ENCODE measurements around the gene TNS4. TPM values are rescaled to one million over a fixed set of nuclear protein-coding genes. Genes with fewer than 3 reads are reported as not detected.

The TNS4 gene
- total and polyA plus RNA-seq, 2 of the 4 experiments (the other 2 are of a cell fraction): not detected

GRCh38 chr17:40483679-40484078 is 17.7 kb downstream of the TNS4 start:
- Histone ChIP-seq H3K4me1 (ENCODE audit: control insufficient read depth, insufficient read depth, low read length) (peaks cover 40% of the 10 kb centered on the region), H3K4ac (ENCODE audit: low read depth, low read length) (peak overlapping the region; percentile 95), H2AK9ac (replicated peaks; ENCODE audit: low read depth, low read length, poor library complexity) (peak overlapping the region; percentile 52), H2BK20ac (ENCODE audit: low read depth, low read length) (peak overlapping the region; percentile 93), H3K79me1 (ENCODE audit: low read depth in 1 of 2, low read length in 2 of 2) (peaks cover 0 to 25% of the 10 kb centered on the region in 2 experiments; a peak in 2 of 4 replicates), H3K4me2 (ENCODE audit: low read depth, low read length) (no peak overlapping the region), H2BK15ac (ENCODE audit: low read depth, low read length) (peak overlapping the region; percentile 94), H3K27ac (ENCODE audit: insufficient read depth, low read length) (peak overlapping the region; percentile 89; the same call in 1 of the 2 replicates), H3K56ac (ENCODE audit: extremely low read depth, insufficient read depth, low read length) (no peak overlapping the region; the same call in 1 of the 2 replicates), H3K9me1 (ENCODE audit: insufficient read depth, low read length) (peaks cover 49% of the 10 kb centered on the region), H4K8ac (ENCODE audit: low read depth in 2 of 2, low read length in 2 of 2) (peak overlapping the region; percentile 87 to 96), H2AK5ac (ENCODE audit: low read depth, low read length) (peak overlapping the region; percentile 99), H3K18ac (ENCODE audit: low read depth, low read length) (peak overlapping the region; percentile 98), H2BK5ac (ENCODE audit: low read depth, low read length, poor library complexity, severe bottlenecking) (peak overlapping the region; percentile 97), H3K9ac (ENCODE audit: low read depth, low read length) (no peak overlapping the region), H3K27me3 (ENCODE audit: control insufficient read depth, insufficient read depth, low read length) (no peaks in the 10 kb centered on the region), H2BK120ac (ENCODE audit: low read depth, low read length) (peak overlapping the region; percentile 95), H3K9me3 (ENCODE audit: control insufficient read depth, insufficient read depth, low read length) (no peaks in the 10 kb centered on the region), H2AFZ (replicated peaks; ENCODE audit: low read length, poor library complexity) (peak overlapping the region; percentile 37), H4K20me1 (ENCODE audit: insufficient read depth, low read length) (no peaks in the 10 kb centered on the region), H4K5ac (ENCODE audit: low read depth, low read length) (peak overlapping the region; percentile 97), H4K91ac (ENCODE audit: insufficient read depth, low read depth, low read length) (peak overlapping the region; percentile 98), H3K23ac (ENCODE audit: low read depth, low read length) (peak overlapping the region; percentile 76), H3K4me3 (ENCODE audit: insufficient read depth, low read depth, low read length) (no peak overlapping the region), H3K36me3 (ENCODE audit: control insufficient read depth, insufficient read depth, low read length) (no peaks in the 10 kb centered on the region), H3K14ac (replicated peaks; ENCODE audit: low read depth, low read length) (peak overlapping the region; percentile 86)
- CTCF ChIA-PET: no interaction called here
- intact Hi-C loops (cut with micrococcal nuclease): no loop called here
- in situ Hi-C loops (cut with MboI; ENCODE audit: low sequenced_read_pairs): no loop called here
- ATAC-seq (ENCODE audit: low read depth): no peak
- no TSS peak for BruUV-seq (replicated peaks)
- dilution Hi-C loops (cut with HindIII; ENCODE audit: low sequenced_read_pairs, unreplicated experiment): no loop called here
- WGBS, 2 experiments (ENCODE audit: extremely low coverage in 2 of 2, insufficient read length in 1 of 2): 71% methylated on average over 2 of the region's 4 CpGs; no CpG with 5 or more reads in 1 of the 2 experiments
- TF ChIP-seq CEBPB (IDR thresholded peaks at IDR 0.05; ENCODE audit: low read depth, low read length) (no peak), NFE2L2 (IDR thresholded peaks at IDR 0.05; ENCODE audit: low read depth, low read length) (no peak), CHD1 (IDR thresholded peaks at IDR 0.05; ENCODE audit: low read depth, low read length) (no peak), MAZ (IDR thresholded peaks at IDR 0.05; ENCODE audit: borderline replicate concordance, low read depth, low read length) (no peak), MXI1 (IDR thresholded peaks at IDR 0.05; ENCODE audit: borderline replicate concordance, low read depth, low read length) (no peak), FOS (IDR thresholded peaks at IDR 0.05; ENCODE audit: low read depth, low read length) (no peak), CTCF (conservative IDR thresholded peaks at IDR 0.05; ENCODE audit: low read depth, low read length) (no peak), RAD21 (IDR thresholded peaks at IDR 0.05; ENCODE audit: low read length) (no peak), RCOR1 (IDR thresholded peaks at IDR 0.05; ENCODE audit: insufficient replicate concordance, low read length) (no peak), RFX5 (IDR thresholded peaks at IDR 0.05; ENCODE audit: low read depth, low read length) (no peak)
- TF ChIP-seq, protein P1, sequence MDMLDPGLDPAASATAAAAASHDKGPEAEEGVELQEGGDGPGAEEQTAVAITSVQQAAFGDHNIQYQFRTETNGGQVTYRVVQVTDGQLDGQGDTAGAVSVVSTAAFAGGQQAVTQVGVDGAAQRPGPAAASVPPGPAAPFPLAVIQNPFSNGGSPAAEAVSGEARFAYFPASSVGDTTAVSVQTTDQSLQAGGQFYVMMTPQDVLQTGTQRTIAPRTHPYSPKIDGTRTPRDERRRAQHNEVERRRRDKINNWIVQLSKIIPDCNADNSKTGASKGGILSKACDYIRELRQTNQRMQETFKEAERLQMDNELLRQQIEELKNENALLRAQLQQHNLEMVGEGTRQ (IDR thresholded peaks at IDR 0.05; ENCODE audit: low read depth, low read length): no peak
- no peak for DNase-seq
- POLR2A ChIA-PET (ENCODE audit: unreplicated experiment): no interaction called here
